OCI-LY7 (cell line): Measurements from ENCODE around the gene NCL. TPM values are rescaled to one million over a fixed set of nuclear protein-coding genes. Genes with fewer than 3 reads are reported as not detected.

Source experiments
- BruUV-seq: library from RNA; stranded (reverse); fragments of 400-500 nt; replicated peaks from 2 replicates; lab custom pipeline; 2021; lab: Mats Ljungman, UMichigan
- CTCF ChIA-PET: fragments of 300-600 bp; sonication (Branson Sonifier 250); formaldehyde crosslinking; loops from one replicate; lab custom pipeline; 2022; ENCODE audit warnings: antibody characterized with exemption; ENCODE audit not compliant: unreplicated experiment; lab: Charles Lee
- POLR2A ChIA-PET: fragments of 300-600 bp; sonication (Branson Sonifier 250); formaldehyde crosslinking; loops from one replicate; lab custom pipeline; 2022; ENCODE audit warnings: antibody characterized with exemption; lab: Charles Lee
- DNase-seq: peaks from one replicate; pipeline ENCODE4 v3.0.0-alpha.2; 2015; ENCODE audit warnings: low spot score
- H2AFZ ChIP-seq: fragments of 200-600 bp; sonication (generic), shearing (Covaris generic); 2 replicates; pipeline ENCODE4 v1.6.1; 2014; ENCODE audit warnings: mild to moderate bottlenecking, antibody characterized with exemption, low read length, moderate library complexity
- H3K27ac ChIP-seq: fragments of 200-600 bp; sonication (generic); 2 replicates; pipeline ENCODE4 v1.5.1; 2014; ENCODE audit warnings: mixed run types, low read depth, mild to moderate bottlenecking, moderate library complexity, low read length, inconsistent platforms; ENCODE audit not compliant: poor library complexity, severe bottlenecking
- H3K36me3 ChIP-seq: fragments of 200-600 bp; sonication (generic); 2 replicates; pipeline ENCODE4 v1.6.1; 2014; ENCODE audit warnings: mild to moderate bottlenecking, antibody characterized with exemption, low read length, moderate library complexity, mixed read lengths; ENCODE audit not compliant: insufficient read depth
- H3K4me1 ChIP-seq: fragments of 200-600 bp; sonication (generic); 2 replicates; pipeline ENCODE4 v1.5.1; 2014; ENCODE audit warnings: mild to moderate bottlenecking, low read length; ENCODE audit not compliant: insufficient read depth, poor library complexity, severe bottlenecking
- H3K4me2 ChIP-seq: fragments of 200-600 bp; sonication (generic); 2 replicates; pipeline ENCODE4 v1.6.1; 2014; ENCODE audit warnings: mild to moderate bottlenecking, low read length
- H3K4me3 ChIP-seq: fragments of 200-600 bp; sonication (generic); 2 replicates; pipeline ENCODE4 v1.5.1; 2014; ENCODE audit warnings: mild to moderate bottlenecking, low read depth, low read length; ENCODE audit not compliant: poor library complexity, severe bottlenecking
- H3K79me2 ChIP-seq: fragments of 200-600 bp; sonication (generic); 2 replicates; pipeline ENCODE4 v1.6.1; 2016; ENCODE audit warnings: low read depth, mild to moderate bottlenecking, low read length, moderate library complexity, mixed read lengths; ENCODE audit not compliant: insufficient read depth
- H3K9me2 ChIP-seq: fragments of 200-600 bp; sonication (generic); 2 replicates; pipeline ENCODE4 v1.6.1; 2016; ENCODE audit warnings: mild to moderate bottlenecking, low read length, mixed read lengths; ENCODE audit not compliant: insufficient read depth
- H3K9me3 ChIP-seq: fragments of 200-600 bp; sonication (generic); 2 replicates; pipeline ENCODE4 v1.6.1; 2014; ENCODE audit warnings: mild to moderate bottlenecking, mixed run types, low read length, mixed read lengths
- H4K20me1 ChIP-seq: fragments of 200-600 bp; sonication (generic); 2 replicates; pipeline ENCODE4 v1.6.1; 2014; ENCODE audit warnings: mild to moderate bottlenecking, antibody characterized with exemption, low read length, moderate library complexity, mixed read lengths; ENCODE audit not compliant: insufficient read depth
- EZH2phosphoT487 ChIP-seq: fragments of 200-600 bp; sonication (generic); IDR thresholded peaks from 2 replicates; pipeline ENCODE4 v1.6.1; 2018; ENCODE audit warnings: low read depth, borderline replicate concordance, mild to moderate bottlenecking, mixed run types, antibody characterized with exemption, low read length, moderate library complexity, mixed read lengths
- intact Hi-C: fragments of 100-400 bp; cut with micrococcal nuclease; formaldehyde crosslinking; loops from one replicate; pipeline ENCODE4 v1.10.0; 2022; ENCODE audit not compliant: unreplicated experiment
- total RNA-seq, 2 experiments: library from RNA; depleted of rRNA in 1 of 2; stranded (reverse); fragments of >200 nt in 1 of 2; shearing (Covaris generic) in 1 of 2; gene quantifications; 2 replicates each; pipeline ENCODE4 v1.2.3, GENCODE V29; 2014 to 2022
- TF ChIP-seq, protein P1 (sequence below): fragments of 200-600 bp; sonication (generic); conservative IDR thresholded peaks from 2 replicates; pipeline ENCODE4 v1.5.1; 2014; ENCODE audit warnings: mild to moderate bottlenecking, antibody characterized with exemption, low read length, moderate library complexity, mixed read lengths

Gene NCL
- total RNA-seq, 2 experiments from 2014 or later = 255 to 1,007 TPM

DNA sequence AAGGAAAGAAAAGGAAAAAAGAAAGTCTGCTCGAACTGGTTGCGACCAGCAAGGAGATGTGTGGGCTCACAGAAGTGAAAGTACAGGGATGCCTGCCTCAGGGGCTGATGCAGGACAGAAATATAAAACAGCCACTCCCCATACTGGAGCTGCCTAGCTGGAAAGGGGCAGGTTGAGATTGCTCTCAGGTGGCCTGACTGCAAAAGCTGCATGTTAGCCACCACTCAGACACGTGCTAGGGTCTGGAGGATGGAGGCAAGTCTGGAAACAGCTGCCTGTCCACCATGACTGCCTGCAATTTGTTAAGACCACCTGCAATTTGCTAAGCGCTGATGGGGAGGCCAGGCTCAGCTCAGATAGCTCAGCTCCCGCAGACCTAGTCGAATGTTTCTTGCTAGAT is 50.8 kb downstream of the NCL start:
- H3K27ac ChIP-seq = no peak overlapping the region
- no peak overlapping the region for H3K4me2 ChIP-seq
- DNase-seq = no peak
- no peak overlapping the region for H3K4me3 ChIP-seq
- H3K79me2 ChIP-seq = no peaks in the 10 kb centered on the region
- no peaks in the 10 kb centered on the region for H3K4me1 ChIP-seq
- H3K9me3 ChIP-seq = peaks cover 15% of the 10 kb centered on the region; the same call in 1 of the 2 replicates
- intact Hi-C loops = no loop called here
- no peaks in the 10 kb centered on the region for H4K20me1 ChIP-seq
- ChIA-PET CTCF (interaction anchor here (0.6 kb wide), 1 partner anchor 15 kb away, joined by 3 read pairs; no protein-coding TSS in a partner anchor), POLR2A (interaction anchor here (0.7 to 1.4 kb wide), 2 partner anchors 12 to 161 kb away, joined by 3 to 4 read pairs; no protein-coding TSS in a partner anchor)
- H3K36me3 ChIP-seq = no peaks in the 10 kb centered on the region
- H3K9me2 ChIP-seq = no peaks in the 10 kb centered on the region
- H2AFZ ChIP-seq = no peak overlapping the region
- no TSS peak for BruUV-seq
- no peak for TF ChIP-seq EZH2phosphoT487
- TF ChIP-seq, protein P1, sequence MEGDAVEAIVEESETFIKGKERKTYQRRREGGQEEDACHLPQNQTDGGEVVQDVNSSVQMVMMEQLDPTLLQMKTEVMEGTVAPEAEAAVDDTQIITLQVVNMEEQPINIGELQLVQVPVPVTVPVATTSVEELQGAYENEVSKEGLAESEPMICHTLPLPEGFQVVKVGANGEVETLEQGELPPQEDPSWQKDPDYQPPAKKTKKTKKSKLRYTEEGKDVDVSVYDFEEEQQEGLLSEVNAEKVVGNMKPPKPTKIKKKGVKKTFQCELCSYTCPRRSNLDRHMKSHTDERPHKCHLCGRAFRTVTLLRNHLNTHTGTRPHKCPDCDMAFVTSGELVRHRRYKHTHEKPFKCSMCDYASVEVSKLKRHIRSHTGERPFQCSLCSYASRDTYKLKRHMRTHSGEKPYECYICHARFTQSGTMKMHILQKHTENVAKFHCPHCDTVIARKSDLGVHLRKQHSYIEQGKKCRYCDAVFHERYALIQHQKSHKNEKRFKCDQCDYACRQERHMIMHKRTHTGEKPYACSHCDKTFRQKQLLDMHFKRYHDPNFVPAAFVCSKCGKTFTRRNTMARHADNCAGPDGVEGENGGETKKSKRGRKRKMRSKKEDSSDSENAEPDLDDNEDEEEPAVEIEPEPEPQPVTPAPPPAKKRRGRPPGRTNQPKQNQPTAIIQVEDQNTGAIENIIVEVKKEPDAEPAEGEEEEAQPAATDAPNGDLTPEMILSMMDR = no peak

DNA sequence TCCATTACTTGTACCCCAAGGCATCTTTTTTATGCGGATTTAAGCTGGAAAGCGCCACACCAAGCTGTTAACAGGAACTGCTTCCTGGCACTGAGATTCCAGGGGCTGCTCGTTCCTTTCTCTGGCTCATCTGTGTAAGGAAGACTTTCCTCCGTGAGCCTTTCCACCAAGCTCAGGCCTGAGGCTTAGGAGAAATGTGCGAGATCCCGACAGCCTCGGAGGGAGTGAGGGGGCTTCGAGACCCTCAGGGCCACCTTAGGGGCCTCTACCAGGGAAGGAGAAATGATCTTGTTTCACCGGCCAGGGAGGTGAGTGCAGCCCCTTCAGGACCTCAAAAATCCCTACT is 51.7 kb downstream of the NCL start:
- no TSS peak for BruUV-seq
- Histone ChIP-seq H3K79me2 (no peaks in the 10 kb centered on the region), H2AFZ (no peak overlapping the region)

More for the DNA sequence above, 51.7 kb downstream of the NCL start:
- Histone ChIP-seq H3K9me3 (peaks cover 15% of the 10 kb centered on the region; the same call in 1 of the 2 replicates), H3K4me1 (no peaks in the 10 kb centered on the region), H3K4me3 (no peak overlapping the region), H3K4me2 (no peak overlapping the region), H4K20me1 (no peaks in the 10 kb centered on the region), H3K27ac (no peak overlapping the region), H3K36me3 (no peaks in the 10 kb centered on the region), H3K9me2 (no peaks in the 10 kb centered on the region)
- POLR2A ChIA-PET = interaction anchor here (0.7 to 1.4 kb wide), 2 partner anchors 13 to 161 kb away, joined by 3 to 4 read pairs; no protein-coding TSS in a partner anchor
- CTCF ChIA-PET = no interaction called here
- TF ChIP-seq EZH2phosphoT487 = no peak
- TF ChIP-seq, protein P1 = no peak
- DNase-seq = no peak
- intact Hi-C loops = no loop called here
